Endothelial cell of umbilical vein (primary cell): ENCODE results near the gene SESTD1. TPM values are rescaled to one million over a fixed set of nuclear protein-coding genes. Genes with fewer than 3 reads are reported as not detected.

Experiments
- BruUV-seq: library from RNA; stranded (reverse); fragments of 400-500 nt; replicated peaks from 2 replicates; lab custom pipeline; 2021; lab: Mats Ljungman, UMichigan
- CTCF ChIA-PET: fragments of 300-600, 350-600 bp; sonication (Branson Sonifier 250); formaldehyde crosslinking; loops from one replicate; lab custom pipeline; 2021; ENCODE audit warnings: antibody characterized with exemption, inconsistent platforms; lab: Charles Lee
- POLR2A ChIA-PET: fragments of 300-600, 350-600 bp; sonication (Branson Sonifier 250); formaldehyde crosslinking; loops from one replicate; lab custom pipeline; 2021; ENCODE audit warnings: antibody characterized with exemption, inconsistent platforms; lab: Charles Lee
- DNase-seq: peaks from one replicate; pipeline ENCODE4 v3.0.0-alpha.2; 2011; ENCODE audit warnings: low read depth, low spot score
- FAIRE-seq: peaks from 2 replicates; lab custom pipeline; 2011; peaks lifted over from hg19 to GRCh38; lab: Jason Lieb, UNC
- H2AFZ ChIP-seq: 2 replicates; pipeline ENCODE4 v1.6.0; 2012; ENCODE audit warnings: low read depth, low read length, control low read depth, inconsistent platforms
- H3K27ac ChIP-seq: 2 replicates; pipeline ENCODE4 v1.5.1; 2011; ENCODE audit warnings: low read depth, mild to moderate bottlenecking, control low read depth, low read length, moderate library complexity; ENCODE audit not compliant: insufficient read depth
- H3K27me3 ChIP-seq, 2 experiments: 2 replicates each; pipeline versions ENCODE4 v1.6.0 to v1.6.1; 2011; ENCODE audit warnings: low read length in 2 of 2, mixed read lengths in 1 of 2; ENCODE audit not compliant: control insufficient read depth in 2 of 2, insufficient read depth in 2 of 2
- H3K36me3 ChIP-seq, 2 experiments: 2 replicates in 1 of 2; 3 replicates in 1 of 2; pipeline ENCODE4 v1.5.1; 2011; ENCODE audit warnings: low read length in 2 of 2, mild to moderate bottlenecking in 1 of 2, moderate library complexity in 1 of 2; ENCODE audit not compliant: control insufficient read depth in 2 of 2, insufficient read depth in 2 of 2; ENCODE audit errors: extremely low read depth in 1 of 2
- H3K4me1 ChIP-seq: 3 replicates; pipeline ENCODE4 v1.5.1; 2011; ENCODE audit warnings: mild to moderate bottlenecking, low read length; ENCODE audit not compliant: control insufficient read depth, insufficient read depth; ENCODE audit errors: extremely low read depth
- H3K4me2 ChIP-seq: 2 replicates; pipeline ENCODE4 v1.6.1; 2011; ENCODE audit warnings: low read length, control low read depth, mixed read lengths; ENCODE audit not compliant: insufficient read depth
- H3K4me3 ChIP-seq, 3 experiments: fragments of 200-600 bp in 1 of 3; sonication (generic), shearing (Covaris generic) in 1 of 3; replicated peaks in 1 of 3; 2 replicates each; pipeline ENCODE4 v1.5.1; 2011 to 2016; ENCODE audit warnings: control low read depth in 3 of 3, low read length in 3 of 3, mild to moderate bottlenecking in 2 of 3, inconsistent platforms in 1 of 3, low read depth in 1 of 3, moderate library complexity in 1 of 3; ENCODE audit not compliant: insufficient read depth in 1 of 3
- H3K79me2 ChIP-seq: 2 replicates; pipeline ENCODE4 v1.6.0; 2012; ENCODE audit warnings: low read length, inconsistent platforms; ENCODE audit not compliant: control insufficient read depth, insufficient read depth
- H3K9ac ChIP-seq: replicated peaks from 2 replicates; pipeline ENCODE3; 2011; ENCODE audit warnings: low read length, control low read depth; ENCODE audit not compliant: insufficient read depth; ENCODE audit errors: extremely low read depth
- H3K9me1 ChIP-seq: replicated peaks from 3 replicates; pipeline ENCODE4 v1.6.0; 2011; ENCODE audit warnings: mild to moderate bottlenecking, low read length; ENCODE audit not compliant: control insufficient read depth, insufficient read depth; ENCODE audit errors: extremely low read depth
- H3K9me3 ChIP-seq: replicated peaks from 2 replicates; pipeline ENCODE4 v1.5.1; 2012; ENCODE audit warnings: low read length, inconsistent platforms; ENCODE audit not compliant: control insufficient read depth, insufficient read depth
- H4K20me1 ChIP-seq: replicated peaks from 2 replicates; pipeline ENCODE3; 2011; ENCODE audit warnings: mild to moderate bottlenecking, low read length; ENCODE audit not compliant: control insufficient read depth, insufficient read depth; ENCODE audit errors: extremely low read depth
- EZH2 ChIP-seq: IDR thresholded peaks from 2 replicates; pipeline ENCODE4 v1.6.1; 2012; ENCODE audit warnings: borderline replicate concordance, low read depth, mild to moderate bottlenecking, moderate library complexity, low read length, inconsistent platforms; ENCODE audit not compliant: severe bottlenecking
- FOS ChIP-seq: IDR thresholded peaks from 2 replicates; pipeline ENCODE4 v1.6.1; 2011; ENCODE audit warnings: mild to moderate bottlenecking, low read length, moderate library complexity, borderline replicate concordance; ENCODE audit not compliant: insufficient read depth
- GATA2 ChIP-seq: IDR thresholded peaks from 2 replicates; pipeline ENCODE4 v1.7.0; 2011; ENCODE audit warnings: low read depth, mild to moderate bottlenecking, moderate library complexity, mixed read lengths, low read length; ENCODE audit not compliant: insufficient read length, insufficient read depth
- JUN ChIP-seq: IDR thresholded peaks from 2 replicates; pipeline ENCODE4 v1.6.1; 2011; ENCODE audit warnings: borderline replicate concordance, low read depth; ENCODE audit not compliant: insufficient read length, insufficient read depth
- MYC ChIP-seq: IDR thresholded peaks from one replicate; pipeline ENCODE4 v1.6.1; 2011; ENCODE audit warnings: mild to moderate bottlenecking, low read depth, low read length
- POLR2A ChIP-seq: IDR thresholded peaks from 2 replicates; pipeline ENCODE4 v1.6.1; 2012; ENCODE audit warnings: low read depth, mild to moderate bottlenecking, control low read depth, low read length
- POLR2AphosphoS5 ChIP-seq: IDR thresholded peaks from 2 replicates; pipeline ENCODE4 v1.6.1; 2012; ENCODE audit warnings: low read depth, mild to moderate bottlenecking, control low read depth, low read length, moderate library complexity; ENCODE audit not compliant: insufficient read depth
- dilution Hi-C: fragments of 300-500 bp; cut with MboI; formaldehyde crosslinking; loops from one replicate; pipeline ENCODE4 v1.15.0; 2019; ENCODE audit warnings: low sequenced_read_pairs; ENCODE audit not compliant: extremely low pct_ligation_motif_present
- intact Hi-C: fragments of 100-400 bp; cut with micrococcal nuclease; formaldehyde crosslinking; loops from one replicate; pipeline ENCODE4 v1.10.0; 2022
- polyA plus RNA-seq, 4 experiments: library from polyadenylated mRNA; depleted of rRNA in 3 of 4; stranded (reverse) in 3 of 4; unstranded in 1 of 4; fragments of >200 nt; gene quantifications; 2 replicates each; pipeline versions ENCODE4 v1.2.1 to v1.2.3, GENCODE V29; 2011 to 2012; ENCODE audit warnings: missing spikeins in 1 of 4
- total RNA-seq: library from RNA; stranded (reverse); gene quantifications from 2 replicates; pipeline ENCODE4 v1.2.3, GENCODE V29; 2021
- TF ChIP-seq, protein P1 (sequence below): IDR thresholded peaks from 2 replicates; pipeline ENCODE4 v1.6.1; 2011; ENCODE audit not compliant: insufficient read depth, insufficient read length
- TF ChIP-seq, protein P2 (sequence below), 2 donors: IDR thresholded peaks; 1 replicate in 1 of 2; 2 replicates in 1 of 2; pipeline ENCODE4 v1.5.1; 2011; ENCODE audit warnings: low read length in 2 of 2, mild to moderate bottlenecking in 2 of 2, moderate library complexity in 2 of 2, control low read depth in 1 of 2, inconsistent platforms in 1 of 2, low read depth in 1 of 2; ENCODE audit not compliant: insufficient read depth in 1 of 2; ENCODE audit errors: extremely low read depth in 1 of 2

Gene SESTD1
- total and polyA plus RNA-seq, 2 donors (not counting 3 experiments of a cell fraction or from before 2014, with no cell fraction given): 9.8 to 72.4 TPM

DNA sequence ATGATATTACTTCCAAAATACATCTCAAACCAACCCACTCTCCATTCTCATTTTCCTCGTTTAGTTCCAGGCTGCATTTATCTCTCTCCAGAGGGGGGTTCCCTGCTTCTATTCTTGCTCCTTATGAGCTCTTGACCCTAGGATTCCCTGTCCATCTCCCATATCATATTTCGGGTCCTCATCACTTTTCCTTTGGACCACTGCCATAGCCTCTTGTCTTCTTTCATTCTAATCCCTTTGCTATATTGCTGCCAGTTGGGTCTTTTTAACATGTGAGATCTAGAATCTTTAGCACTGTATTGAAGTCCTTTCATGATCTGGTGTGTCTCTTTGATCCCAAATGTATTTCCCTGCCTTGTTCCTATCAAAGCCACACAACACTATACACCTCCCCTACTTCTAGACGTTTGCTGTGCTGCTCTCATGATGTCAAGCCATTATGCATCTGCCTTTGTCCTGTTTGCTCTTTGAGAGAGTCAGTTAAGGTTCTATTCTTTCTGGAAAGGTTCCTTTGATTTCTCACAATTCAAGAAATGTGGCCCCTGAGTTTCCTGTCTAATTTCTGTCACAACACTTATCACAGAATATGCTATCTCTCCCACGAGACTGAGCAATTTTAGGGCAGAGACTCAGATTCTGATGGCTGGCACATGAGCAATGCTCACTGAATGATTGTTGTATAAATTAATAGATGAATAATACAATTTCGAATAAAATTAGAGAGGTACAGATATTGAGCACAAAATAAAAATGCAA is 43.2 kb upstream of the SESTD1 start:
- H3K27ac ChIP-seq: no peak overlapping the region
- intact Hi-C loops: no loop called here
- no peak overlapping the region for H3K4me3 ChIP-seq
- BruUV-seq: no TSS peak
- H3K9me1 ChIP-seq: no peaks in the 10 kb centered on the region
- CTCF ChIA-PET: no interaction called here
- H4K20me1 ChIP-seq: no peaks in the 10 kb centered on the region
- no peak overlapping the region for H3K9ac ChIP-seq
- DNase-seq: no peak
- no peaks in the 10 kb centered on the region for H3K36me3 ChIP-seq
- FAIRE-seq: no peak
- H3K9me3 ChIP-seq: no peaks in the 10 kb centered on the region
- no peaks in the 10 kb centered on the region for H3K4me1 ChIP-seq
- TF ChIP-seq, protein P1, sequence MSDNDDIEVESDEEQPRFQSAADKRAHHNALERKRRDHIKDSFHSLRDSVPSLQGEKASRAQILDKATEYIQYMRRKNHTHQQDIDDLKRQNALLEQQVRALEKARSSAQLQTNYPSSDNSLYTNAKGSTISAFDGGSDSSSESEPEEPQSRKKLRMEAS: no peak
- TF ChIP-seq FOS (no peak), JUN (no peak), POLR2AphosphoS5 (no peak), POLR2A (no peak), MYC (no peak), EZH2 (no peak), GATA2 (no peak)
- TF ChIP-seq, protein P2, sequence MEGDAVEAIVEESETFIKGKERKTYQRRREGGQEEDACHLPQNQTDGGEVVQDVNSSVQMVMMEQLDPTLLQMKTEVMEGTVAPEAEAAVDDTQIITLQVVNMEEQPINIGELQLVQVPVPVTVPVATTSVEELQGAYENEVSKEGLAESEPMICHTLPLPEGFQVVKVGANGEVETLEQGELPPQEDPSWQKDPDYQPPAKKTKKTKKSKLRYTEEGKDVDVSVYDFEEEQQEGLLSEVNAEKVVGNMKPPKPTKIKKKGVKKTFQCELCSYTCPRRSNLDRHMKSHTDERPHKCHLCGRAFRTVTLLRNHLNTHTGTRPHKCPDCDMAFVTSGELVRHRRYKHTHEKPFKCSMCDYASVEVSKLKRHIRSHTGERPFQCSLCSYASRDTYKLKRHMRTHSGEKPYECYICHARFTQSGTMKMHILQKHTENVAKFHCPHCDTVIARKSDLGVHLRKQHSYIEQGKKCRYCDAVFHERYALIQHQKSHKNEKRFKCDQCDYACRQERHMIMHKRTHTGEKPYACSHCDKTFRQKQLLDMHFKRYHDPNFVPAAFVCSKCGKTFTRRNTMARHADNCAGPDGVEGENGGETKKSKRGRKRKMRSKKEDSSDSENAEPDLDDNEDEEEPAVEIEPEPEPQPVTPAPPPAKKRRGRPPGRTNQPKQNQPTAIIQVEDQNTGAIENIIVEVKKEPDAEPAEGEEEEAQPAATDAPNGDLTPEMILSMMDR (IDR thresholded peaks at IDR 0.05; ENCODE audit: extremely low read depth in 1 of 2, insufficient read depth in 1 of 2, low read depth in 1 of 2, low read length in 2 of 2): no peak
- no peak overlapping the region for H2AFZ ChIP-seq
- dilution Hi-C loops: no loop called here
- no peaks in the 10 kb centered on the region for H3K79me2 ChIP-seq
- no peaks in the 10 kb centered on the region for H3K27me3 ChIP-seq
- POLR2A ChIA-PET: no interaction called here
- no peak overlapping the region for H3K4me2 ChIP-seq
